ENCODE data around the gene MTA3. TPM values are rescaled to one million over a fixed set of nuclear protein-coding genes. Genes with fewer than 3 reads are reported as not detected.
A peak's percentile ranks its signal among the peaks of the same experiment; 100 is the strongest.

MTA3 gene
- total and polyA plus RNA-seq, 2 of the 8 experiments (the other 6 are each of a cell fraction or from before 2014, with no cell fraction given), result 125 to 184 TPM

GRCh38 chr2:42797281-42797680, 228.8 kb downstream of the MTA3 start:
- Histone ChIP-seq H2BK12ac (ENCODE audit: low read depth, low read length) (no peak overlapping the region), H3K79me2 (ENCODE audit: control insufficient read depth in 1 of 2, insufficient read depth in 2 of 2, low read length in 2 of 2) (no peaks in the 10 kb centered on the region), H3K4me3 (ENCODE audit: extremely low read depth in 1 of 4, insufficient read depth in 2 of 4, low read depth in 3 of 4, low read length in 4 of 4) (no peak overlapping the region), H2BK120ac (replicated peaks; ENCODE audit: low read depth, low read length) (no peak overlapping the region), H3K9ac (replicated peaks in 1 of 4; ENCODE audit: extremely low read depth in 1 of 4, low read depth in 3 of 4, low read length in 3 of 4) (no peak overlapping the region), H2AK5ac (ENCODE audit: low read depth, low read length) (no peak overlapping the region), H3K14ac (ENCODE audit: insufficient read length) (no peak overlapping the region), H3K4me1 (replicated peaks in 1 of 4; ENCODE audit: control insufficient read depth in 3 of 4, insufficient read depth in 4 of 4, low read length in 3 of 4) (peaks cover 0 to 3% (median 2%) of the 10 kb centered on the region in 4 experiments; a peak in 5 of 7 replicates), H4K5ac (ENCODE audit: insufficient read length, low read depth, low read length) (no peak overlapping the region), H3K4me2 (ENCODE audit: insufficient read depth in 1 of 2, low read depth in 2 of 2, low read length in 2 of 2) (no peak overlapping the region), H3K4ac (replicated peaks; ENCODE audit: insufficient read length, low read depth, low read length) (no peak overlapping the region), H3K18ac (ENCODE audit: extremely low read depth, low read length) (no peak overlapping the region), H4K20me1 (replicated peaks in 1 of 2; ENCODE audit: control insufficient read depth in 1 of 2, insufficient read depth in 2 of 2, low read length in 2 of 2) (no peaks in the 10 kb centered on the region), H3K79me1 (ENCODE audit: low read depth, low read length) (no peaks in the 10 kb centered on the region), H4K8ac (ENCODE audit: extremely low read depth, insufficient read depth, low read length) (no peak overlapping the region), H3K23me2 (ENCODE audit: low read depth, low read length) (peaks cover 6% of the 10 kb centered on the region; the same call in 1 of the 2 replicates), H4K91ac (replicated peaks; ENCODE audit: insufficient read length, low read length) (no peak overlapping the region), H3K36me3 (ENCODE audit: control insufficient read depth in 2 of 4, insufficient read depth in 4 of 4, low read length in 3 of 4) (no peaks in the 10 kb centered on the region), H3K9me3 (ENCODE audit: insufficient read depth in 2 of 2, low read depth in 1 of 2, low read length in 1 of 2) (no peaks in the 10 kb centered on the region), H3K56ac (replicated peaks; ENCODE audit: insufficient read length, low read depth, low read length) (no peak overlapping the region), H2BK5ac (ENCODE audit: low read depth, low read length) (no peak overlapping the region), H3K27ac (ENCODE audit: low read depth, low read length) (no peak overlapping the region), H2BK15ac (ENCODE audit: low read length) (no peak overlapping the region), H3K27me3 (replicated peaks in 1 of 4; ENCODE audit: control insufficient read depth in 3 of 4, extremely low read depth in 1 of 4, insufficient read depth in 3 of 4, low read length in 3 of 4) (peaks cover 0 to 6% (median 3%) of the 10 kb centered on the region in 4 experiments; a peak in 3 of 7 replicates), H3K23ac (ENCODE audit: insufficient read length) (no peak overlapping the region), H2AFZ (ENCODE audit: low read length) (no peak overlapping the region), H2BK20ac (ENCODE audit: low read length) (0 out of 2 replicates have a peak overlapping the region, but pooled peaks have one; percentile 6)
- ChIA-PET POLR2A (ENCODE audit: partially characterized antibody) (no interaction called here), CTCF (ENCODE audit: partially characterized antibody) (no interaction called here)
- FAIRE-seq (no peak), DNase-seq (ENCODE audit: low read depth in 1 of 2, low spot score in 2 of 2) (no peak)
- 88% methylated on average over 6 of the region's 6 CpGs; no CpG with 5 or more reads in 1 of the 2 experiments for WGBS, 2 experiments (ENCODE audit: extremely low coverage in 1 of 2, insufficient coverage in 1 of 2, insufficient read length in 1 of 2, insufficient replicate concordance in 2 of 2, low coverage in 1 of 2, low lambda C conversion rate in 2 of 2, missing lambda C conversion rate in 1 of 2)
- no peak for TF ChIP-seq NANOG (IDR thresholded peaks at IDR 0.05; ENCODE audit: insufficient read depth, low read depth, low read length, poor library complexity, severe bottlenecking)
- no peak for TF ChIP-seq ASH2L (IDR thresholded peaks at IDR 0.05; ENCODE audit: low read length)
- no peak for TF ChIP-seq POLR2AphosphoS5 (IDR thresholded peaks at IDR 0.05; ENCODE audit: low read depth, low read length)
- no peak for TF ChIP-seq JUN (IDR thresholded peaks at IDR 0.05; ENCODE audit: low read depth, low read length)
- TF ChIP-seq RNF2 (IDR thresholded peaks at IDR 0.05; ENCODE audit: borderline replicate concordance, low read depth, low read length, missing control alignments, poor library complexity, severe bottlenecking), result no peak
- TF ChIP-seq SIRT6 (IDR thresholded peaks at IDR 0.05; ENCODE audit: low read length), result no peak
- no peak for TF ChIP-seq PHF8 (conservative IDR thresholded peaks at IDR 0.05; ENCODE audit: low read depth, low read length)
- TF ChIP-seq TCF12 (IDR thresholded peaks at IDR 0.05; ENCODE audit: low read depth, low read length), result no peak
- no peak for TF ChIP-seq ATF2 (IDR thresholded peaks at IDR 0.05; ENCODE audit: low read length)
- no peak for TF ChIP-seq CHD2 (IDR thresholded peaks at IDR 0.05; ENCODE audit: low read length)
- TF ChIP-seq EP300 (IDR thresholded peaks at IDR 0.05; ENCODE audit: borderline replicate concordance in 1 of 2, low read depth in 2 of 2, low read length in 2 of 2), result no peak
- no peak for TF ChIP-seq SIX5 (IDR thresholded peaks at IDR 0.05; ENCODE audit: low read depth, low read length)
- TF ChIP-seq RFX5 (IDR thresholded peaks at IDR 0.05; ENCODE audit: borderline replicate concordance, low read depth, low read length), result no peak

All from H1 (cell line).